ENCODE results near the gene SCUBE1.

DNA sequence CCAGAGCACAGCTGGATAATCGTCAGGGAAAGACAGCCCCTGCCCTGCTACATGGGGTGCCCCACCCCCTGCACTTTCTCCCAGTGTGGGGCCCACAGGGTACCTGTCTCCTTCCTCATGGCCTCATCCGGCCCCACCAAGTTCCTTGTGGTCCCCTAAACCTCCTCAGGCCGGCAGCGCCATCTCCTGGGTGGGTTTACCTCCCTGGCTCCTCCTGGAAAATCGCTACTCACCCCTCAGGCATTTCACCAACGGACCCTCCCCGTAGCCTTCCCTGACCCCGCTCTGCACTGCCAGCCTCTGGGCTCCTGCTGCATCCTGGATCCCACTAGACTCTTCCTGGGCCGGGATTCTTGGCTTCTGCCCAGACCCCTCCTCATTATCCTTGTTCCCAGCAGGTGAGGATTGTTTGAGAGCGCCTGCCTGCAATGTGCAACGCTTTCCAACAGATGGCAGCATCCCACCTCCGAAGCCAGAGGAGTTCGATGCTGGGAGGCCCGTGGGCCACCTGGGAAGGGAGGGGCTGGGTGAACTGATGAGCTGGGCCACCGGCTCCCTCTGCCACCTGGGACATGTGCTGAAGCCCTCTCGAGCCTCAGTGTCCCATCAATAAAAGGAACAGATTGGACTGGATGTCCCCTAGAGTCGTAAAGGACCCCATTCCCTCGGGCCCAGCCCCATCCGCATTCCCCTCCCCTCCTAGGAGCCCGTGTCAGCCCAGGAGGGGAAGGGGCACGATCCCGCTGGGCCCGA lies 112.0 kb downstream of the SCUBE1 start:
- TF ChIP-seq, protein P1, sequence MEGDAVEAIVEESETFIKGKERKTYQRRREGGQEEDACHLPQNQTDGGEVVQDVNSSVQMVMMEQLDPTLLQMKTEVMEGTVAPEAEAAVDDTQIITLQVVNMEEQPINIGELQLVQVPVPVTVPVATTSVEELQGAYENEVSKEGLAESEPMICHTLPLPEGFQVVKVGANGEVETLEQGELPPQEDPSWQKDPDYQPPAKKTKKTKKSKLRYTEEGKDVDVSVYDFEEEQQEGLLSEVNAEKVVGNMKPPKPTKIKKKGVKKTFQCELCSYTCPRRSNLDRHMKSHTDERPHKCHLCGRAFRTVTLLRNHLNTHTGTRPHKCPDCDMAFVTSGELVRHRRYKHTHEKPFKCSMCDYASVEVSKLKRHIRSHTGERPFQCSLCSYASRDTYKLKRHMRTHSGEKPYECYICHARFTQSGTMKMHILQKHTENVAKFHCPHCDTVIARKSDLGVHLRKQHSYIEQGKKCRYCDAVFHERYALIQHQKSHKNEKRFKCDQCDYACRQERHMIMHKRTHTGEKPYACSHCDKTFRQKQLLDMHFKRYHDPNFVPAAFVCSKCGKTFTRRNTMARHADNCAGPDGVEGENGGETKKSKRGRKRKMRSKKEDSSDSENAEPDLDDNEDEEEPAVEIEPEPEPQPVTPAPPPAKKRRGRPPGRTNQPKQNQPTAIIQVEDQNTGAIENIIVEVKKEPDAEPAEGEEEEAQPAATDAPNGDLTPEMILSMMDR (IDR thresholded peaks at IDR 0.05): peak; percentile 68 to 86 (median 74)
- TF ChIP-seq EP300 (IDR thresholded peaks at IDR 0.05) (no peak), POLR2AphosphoS5 (IDR thresholded peaks at IDR 0.05) (no peak), POLR2A (IDR thresholded peaks at IDR 0.05; ENCODE audit: low read depth) (no peak)
